GM12891 (cell line): ENCODE results near the gene JDP2.
A peak's percentile ranks its signal among the peaks of the same experiment; 100 is the strongest.
"Not testable (repeated sequence)": the region's sequence is repeated elsewhere in the genome, so short reads cannot be mapped to it uniquely, and the experiment has no call there.

Experiments used
- DNase-seq: peaks from one replicate; pipeline ENCODE4 v3.0.0; 2011; ENCODE audit warnings: low spot score; ENCODE audit not compliant: insufficient read length
- FAIRE-seq: peaks from 2 replicates; lab custom pipeline; 2011; peaks lifted over from hg19 to GRCh38; lab: Jason Lieb, UNC
- PAX5 ChIP-seq: IDR thresholded peaks from 2 replicates; pipeline ENCODE4 v1.6.1; 2011; ENCODE audit warnings: low read length, moderate library complexity, mild to moderate bottlenecking; ENCODE audit not compliant: insufficient read depth, severe bottlenecking
- POLR2A ChIP-seq: IDR thresholded peaks from 2 replicates; pipeline ENCODE4 v1.6.1; 2011; ENCODE audit warnings: low read depth, low read length, control low read depth
- POLR2AphosphoS5 ChIP-seq: IDR thresholded peaks from 2 replicates; pipeline ENCODE4 v1.6.1; 2011; ENCODE audit warnings: low read depth, low read length, control low read depth
- POU2F2 ChIP-seq: IDR thresholded peaks from 2 replicates; pipeline ENCODE4 v1.6.1; 2011; ENCODE audit warnings: low read depth, mild to moderate bottlenecking, control low read depth, low read length, moderate library complexity
- SPI1 ChIP-seq: IDR thresholded peaks from 2 replicates; pipeline ENCODE4 v1.6.1; 2011; ENCODE audit warnings: low read depth, low read length, control low read depth
- TAF1 ChIP-seq: IDR thresholded peaks from 2 replicates; pipeline ENCODE4 v1.6.1; 2011; ENCODE audit warnings: low read depth, low read length, control low read depth

Gene JDP2

GRCh38 chr14:75459791-75460190 is 32.0 kb downstream of the JDP2 start:
- DNase-seq (no peak), FAIRE-seq (no peak)
- TF ChIP-seq POLR2A (no peak), POLR2AphosphoS5 (no peak), POU2F2 (no peak), TAF1 (no peak), SPI1 (no peak), PAX5 (no peak)

- TF ChIP-seq POLR2A: no peak
- no peak for TF ChIP-seq POU2F2
- no peak for TF ChIP-seq SPI1
- FAIRE-seq (no peak), DNase-seq (no peak)
Observed at GRCh38 chr14:75460394-75460793, 32.6 kb downstream of the JDP2 start.

- FAIRE-seq (no peak), DNase-seq (no peak)
- TF ChIP-seq TAF1: no peak
- TF ChIP-seq PAX5: no peak
- no peak for TF ChIP-seq POU2F2
- TF ChIP-seq POLR2A: no peak
- TF ChIP-seq POLR2AphosphoS5: no peak
- no peak for TF ChIP-seq SPI1
Observed at GRCh38 chr14:75461303-75461702, 33.5 kb downstream of the JDP2 start.

DNA sequence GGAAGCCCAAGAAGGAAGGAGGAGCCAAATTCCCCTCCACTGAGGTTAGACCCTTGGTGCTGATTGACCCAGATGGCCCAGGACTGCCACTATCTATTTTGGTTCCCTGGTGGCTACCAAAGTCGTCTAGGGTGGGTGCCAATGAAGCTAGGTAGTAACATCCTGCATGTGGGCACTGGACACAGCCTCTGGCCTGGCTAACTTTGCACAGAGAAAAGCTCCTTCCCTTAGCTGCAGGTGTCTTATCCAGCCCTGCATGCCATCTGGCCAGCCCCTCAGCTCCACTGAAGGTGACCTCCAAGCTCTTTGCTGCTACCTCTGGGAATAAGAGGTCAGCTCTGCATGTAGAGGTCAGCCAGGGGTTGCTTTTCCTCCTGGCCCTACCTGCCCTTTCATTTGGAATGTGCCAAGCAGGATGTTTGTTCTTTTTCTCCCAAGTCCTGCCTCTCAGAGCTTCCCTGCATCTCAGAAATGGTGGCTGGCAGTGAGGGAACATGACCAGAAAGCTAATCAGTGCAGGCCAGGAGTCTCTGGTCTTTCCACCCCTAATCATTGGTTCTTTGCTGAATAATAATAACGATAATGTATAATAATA is 34.0 kb downstream of the JDP2 start:
- FAIRE-seq (no peak), DNase-seq (no peak)
- TF ChIP-seq POLR2AphosphoS5: no peak
- no peak for TF ChIP-seq TAF1
- TF ChIP-seq POLR2A: no peak
- TF ChIP-seq POU2F2: no peak
- no peak for TF ChIP-seq PAX5
- no peak for TF ChIP-seq SPI1

- FAIRE-seq: no peak
- TF ChIP-seq POLR2A (no peak), SPI1 (no peak), POLR2AphosphoS5 (no peak), TAF1 (no peak), PAX5 (no peak), POU2F2 (no peak)
- no peak for DNase-seq
Observed at GRCh38 chr14:75464626-75465025, 36.8 kb downstream of the JDP2 start.

DNA sequence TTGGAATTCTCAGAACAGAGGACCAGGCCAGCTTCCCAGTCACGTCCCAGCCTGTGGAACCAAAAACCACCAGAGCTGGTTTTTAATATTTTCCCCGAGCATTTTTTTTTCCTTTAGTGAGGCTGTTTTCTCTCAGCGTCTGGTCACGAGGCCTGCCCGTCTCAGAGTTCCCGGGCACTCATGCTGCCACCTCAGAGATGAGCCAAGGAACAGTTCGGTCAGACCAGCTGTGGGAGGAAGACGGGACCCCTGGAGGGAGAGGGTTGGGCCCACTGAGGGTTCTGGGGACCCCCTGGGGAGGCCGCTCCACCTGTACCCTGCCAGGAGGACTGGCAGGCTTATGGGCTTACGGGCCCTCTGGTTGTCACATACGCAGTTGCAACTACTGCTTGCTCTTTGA is 39.9 kb downstream of the JDP2 start:
- DNase-seq (no peak), FAIRE-seq (no peak)
- no peak for TF ChIP-seq POLR2AphosphoS5
- no peak for TF ChIP-seq TAF1

- no peak for FAIRE-seq
- no peak for TF ChIP-seq PAX5
- no peak for TF ChIP-seq POLR2A
- no peak for TF ChIP-seq TAF1
- TF ChIP-seq POLR2AphosphoS5: no peak
- TF ChIP-seq POU2F2: no peak
- no peak for TF ChIP-seq SPI1
- no peak for DNase-seq
Observed at GRCh38 chr14:75469164-75469563, 41.3 kb downstream of the JDP2 start.

- DNase-seq: no peak
- TF ChIP-seq POLR2AphosphoS5 (no peak), PAX5 (no peak), POU2F2 (no peak), TAF1 (no peak), SPI1 (no peak), POLR2A (no peak)
- FAIRE-seq: no peak
Observed at GRCh38 chr14:75469606-75470237, 41.9 kb downstream of the JDP2 start.

DNA sequence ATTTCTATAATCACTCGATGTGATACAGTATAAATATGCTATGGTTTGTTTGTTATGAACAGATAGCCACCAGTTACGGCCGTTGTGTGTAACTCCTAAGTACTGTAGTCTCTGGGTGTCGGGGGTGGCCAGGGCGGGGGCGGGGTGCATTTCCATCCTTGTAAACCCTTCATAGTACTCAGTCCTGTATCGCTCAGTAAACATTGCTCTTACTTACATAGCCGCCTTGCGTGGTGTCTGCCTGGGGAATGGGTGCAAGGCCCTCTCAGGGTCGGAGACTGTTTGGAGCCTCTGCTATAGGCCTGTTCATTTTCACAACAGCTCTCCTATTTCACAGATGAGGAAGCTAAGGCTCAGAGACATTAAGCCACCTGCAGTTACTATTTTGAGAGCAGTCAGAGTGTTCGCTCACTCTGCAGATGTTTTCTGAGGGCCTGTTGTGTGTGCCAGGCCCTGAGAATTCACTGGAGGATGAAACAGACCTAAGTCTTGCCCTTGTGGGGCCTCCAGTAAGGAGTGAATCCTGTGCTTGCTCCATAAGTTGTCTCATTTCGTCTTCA is 42.5 kb downstream of the JDP2 start:
- peak; percentile 83 for FAIRE-seq
- DNase-seq: no peak
- no peak for TF ChIP-seq PAX5
- TF ChIP-seq TAF1: no peak
- TF ChIP-seq POLR2A: no peak
- TF ChIP-seq POLR2AphosphoS5: no peak
- no peak for TF ChIP-seq SPI1
- TF ChIP-seq POU2F2: no peak

DNA sequence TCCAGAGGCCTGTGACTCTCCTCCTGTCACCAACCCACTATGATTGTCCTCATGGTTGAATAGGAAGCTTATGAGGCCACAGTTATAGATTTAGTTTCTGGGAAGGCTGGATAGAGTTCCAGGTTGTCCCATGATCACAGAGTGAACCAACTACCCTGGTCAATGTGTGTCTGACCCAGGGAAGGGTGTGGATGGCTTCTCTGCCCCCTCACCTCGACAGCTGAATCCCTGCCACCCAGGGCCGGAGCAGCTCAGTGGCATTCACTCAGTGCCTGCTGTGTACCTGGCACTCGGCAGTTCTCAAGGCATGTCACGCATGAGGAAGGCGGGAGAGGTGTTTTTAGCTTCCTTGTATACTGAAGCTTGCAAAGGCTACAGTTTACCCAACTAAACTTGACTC is 43.2 kb downstream of the JDP2 start:
- TF ChIP-seq POU2F2 (no peak), SPI1 (no peak), POLR2A (no peak), TAF1 (no peak), POLR2AphosphoS5 (no peak), PAX5 (no peak)
- FAIRE-seq (peak; percentile 35), DNase-seq (no peak)

DNA sequence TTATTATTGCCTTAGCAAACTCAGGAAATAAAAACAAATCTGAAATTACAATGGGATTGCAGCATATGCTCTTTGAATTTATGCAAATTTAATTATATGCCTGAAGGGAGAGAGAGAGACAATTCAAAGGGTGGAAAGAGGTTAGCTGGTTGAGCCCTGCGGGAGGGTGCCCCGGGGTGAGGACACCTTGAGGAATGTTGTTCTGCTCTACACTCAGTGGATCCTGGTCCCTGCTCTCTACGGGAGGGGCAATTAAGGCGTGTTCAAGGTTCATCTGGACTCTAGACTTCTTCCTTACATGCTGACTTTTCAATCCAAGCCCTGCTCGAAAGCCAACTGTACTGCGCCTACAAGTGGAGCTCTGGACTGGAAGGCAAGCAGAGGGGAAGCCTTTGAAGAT is 46.3 kb downstream of the JDP2 start:
- FAIRE-seq, DNase-seq: not testable (repeated sequence)
